22Rv1 (cell line): ENCODE measurements around the gene RREB1.

Experiments
- H3K27ac ChIP-seq: fragments of 450-650 bp; 2 replicates; pipeline ENCODE4 v1.5.1; 2017
- ZFX ChIP-seq: fragments of 450-650 bp; IDR thresholded peaks from 2 replicates; pipeline ENCODE4 v1.6.1; 2017; ENCODE audit warnings: antibody characterized with exemption, borderline replicate concordance
- TF ChIP-seq, protein P1 (sequence below): fragments of 450-650 bp; IDR thresholded peaks from 2 replicates; pipeline ENCODE4 v1.5.1; 2017; ENCODE audit warnings: mild to moderate bottlenecking

The RREB1 gene

DNA sequence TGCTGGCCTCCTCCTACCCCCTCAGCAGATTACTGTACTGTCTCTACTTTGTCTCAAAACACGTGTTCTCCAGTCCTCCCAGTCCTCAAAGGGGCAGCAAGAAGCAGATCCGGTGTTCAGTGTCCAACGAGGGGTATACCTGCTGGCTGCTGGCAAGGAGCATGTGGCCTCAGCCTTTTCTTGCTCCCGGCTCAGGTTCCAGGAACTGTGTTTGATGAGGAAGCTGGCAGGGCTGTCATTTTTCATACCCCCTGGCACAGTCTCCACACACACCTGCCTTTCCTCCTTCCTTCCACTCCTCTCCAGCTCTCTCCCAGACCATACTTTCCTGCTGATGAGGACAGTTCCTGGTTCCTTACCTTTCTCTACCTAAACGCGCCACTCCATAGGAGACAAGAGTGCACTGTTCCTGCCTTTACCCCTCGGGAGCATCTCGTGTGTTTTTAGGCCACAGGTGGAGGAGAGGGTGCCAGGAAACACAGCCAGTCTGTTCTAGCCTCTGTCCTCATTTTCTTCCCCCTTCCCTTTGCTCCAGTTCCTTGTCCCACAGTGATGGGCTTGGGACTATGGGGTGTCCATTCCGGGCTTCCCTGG lies 128.0 kb downstream of the RREB1 start:
- TF ChIP-seq, protein P1, sequence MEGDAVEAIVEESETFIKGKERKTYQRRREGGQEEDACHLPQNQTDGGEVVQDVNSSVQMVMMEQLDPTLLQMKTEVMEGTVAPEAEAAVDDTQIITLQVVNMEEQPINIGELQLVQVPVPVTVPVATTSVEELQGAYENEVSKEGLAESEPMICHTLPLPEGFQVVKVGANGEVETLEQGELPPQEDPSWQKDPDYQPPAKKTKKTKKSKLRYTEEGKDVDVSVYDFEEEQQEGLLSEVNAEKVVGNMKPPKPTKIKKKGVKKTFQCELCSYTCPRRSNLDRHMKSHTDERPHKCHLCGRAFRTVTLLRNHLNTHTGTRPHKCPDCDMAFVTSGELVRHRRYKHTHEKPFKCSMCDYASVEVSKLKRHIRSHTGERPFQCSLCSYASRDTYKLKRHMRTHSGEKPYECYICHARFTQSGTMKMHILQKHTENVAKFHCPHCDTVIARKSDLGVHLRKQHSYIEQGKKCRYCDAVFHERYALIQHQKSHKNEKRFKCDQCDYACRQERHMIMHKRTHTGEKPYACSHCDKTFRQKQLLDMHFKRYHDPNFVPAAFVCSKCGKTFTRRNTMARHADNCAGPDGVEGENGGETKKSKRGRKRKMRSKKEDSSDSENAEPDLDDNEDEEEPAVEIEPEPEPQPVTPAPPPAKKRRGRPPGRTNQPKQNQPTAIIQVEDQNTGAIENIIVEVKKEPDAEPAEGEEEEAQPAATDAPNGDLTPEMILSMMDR, result no peak
- H3K27ac ChIP-seq, result peak overlapping the region; percentile 98

DNA sequence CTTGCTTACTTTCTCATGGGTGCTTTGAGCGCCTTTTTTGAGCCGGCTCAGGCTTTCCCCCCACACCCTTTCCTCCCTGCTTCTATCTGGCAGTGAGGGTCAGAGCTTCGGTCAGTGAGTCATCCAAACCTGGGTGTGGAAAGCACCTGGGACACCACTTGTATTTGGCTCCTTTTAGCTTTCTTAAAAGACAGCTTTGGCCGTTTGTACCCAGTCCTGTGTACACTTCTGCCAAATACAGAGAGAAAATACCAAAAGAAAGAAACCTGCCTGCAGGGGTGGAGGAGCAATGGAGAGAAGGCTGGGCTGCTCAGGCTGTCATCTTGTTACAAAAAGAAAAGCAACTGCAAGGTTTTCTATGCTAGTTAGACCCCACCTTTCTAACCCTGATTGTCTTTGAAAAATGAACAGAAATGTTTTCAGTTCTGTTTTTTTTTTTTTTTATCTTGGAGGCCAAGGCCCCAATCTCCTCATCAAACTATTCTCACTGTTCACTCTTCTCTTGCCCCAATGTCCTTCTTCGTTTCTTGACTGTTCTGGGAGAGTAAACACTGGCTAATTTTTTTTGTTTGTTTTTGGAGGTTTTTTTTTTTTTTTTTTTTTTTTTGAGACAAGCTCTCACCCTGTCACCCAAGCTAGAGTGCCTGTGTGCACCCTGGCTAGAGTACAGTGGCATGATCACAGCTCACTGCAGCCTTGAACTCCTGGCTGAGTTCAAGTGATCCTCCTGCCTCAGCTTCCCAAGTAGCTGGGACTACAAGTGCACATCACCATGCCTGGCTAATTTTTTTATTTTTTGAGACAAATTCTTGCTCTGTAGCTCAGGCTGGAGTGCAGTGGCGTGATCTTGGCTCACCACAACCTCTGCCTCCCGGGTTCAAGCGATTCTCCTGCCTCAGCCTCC lies 128.8 kb downstream of the RREB1 start:
- TF ChIP-seq, protein P1, result no peak
- no peak for TF ChIP-seq ZFX
- peak overlapping the region; percentile 98 for H3K27ac ChIP-seq

DNA sequence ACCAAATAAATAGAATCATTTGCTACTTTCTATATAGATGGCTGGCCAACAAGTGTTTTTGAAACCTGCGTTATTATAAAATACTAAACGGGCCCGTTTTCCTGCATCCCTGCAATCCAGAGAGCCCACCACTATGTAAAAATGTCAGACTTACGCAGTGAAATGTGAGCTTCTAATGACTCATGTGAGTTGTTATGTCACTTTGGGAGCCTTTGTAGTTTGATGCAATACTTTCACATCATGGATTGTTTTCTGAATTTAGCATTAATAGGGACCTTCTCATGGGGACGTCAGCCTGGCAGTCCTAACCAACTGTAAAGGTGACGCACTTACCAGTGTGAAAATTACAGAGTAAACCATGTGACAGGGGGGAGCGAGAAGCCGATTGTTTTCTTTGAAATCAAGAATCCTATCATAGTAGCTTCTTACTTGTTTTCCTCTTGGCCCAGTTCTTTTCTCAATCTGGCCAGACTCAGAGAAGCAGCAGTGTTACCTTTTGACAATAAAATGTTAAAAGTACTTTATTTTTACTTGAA lies 130.0 kb downstream of the RREB1 start:
- TF ChIP-seq, protein P1, result no peak
- TF ChIP-seq ZFX, result no peak
- peak overlapping the region; percentile 98 for H3K27ac ChIP-seq

DNA sequence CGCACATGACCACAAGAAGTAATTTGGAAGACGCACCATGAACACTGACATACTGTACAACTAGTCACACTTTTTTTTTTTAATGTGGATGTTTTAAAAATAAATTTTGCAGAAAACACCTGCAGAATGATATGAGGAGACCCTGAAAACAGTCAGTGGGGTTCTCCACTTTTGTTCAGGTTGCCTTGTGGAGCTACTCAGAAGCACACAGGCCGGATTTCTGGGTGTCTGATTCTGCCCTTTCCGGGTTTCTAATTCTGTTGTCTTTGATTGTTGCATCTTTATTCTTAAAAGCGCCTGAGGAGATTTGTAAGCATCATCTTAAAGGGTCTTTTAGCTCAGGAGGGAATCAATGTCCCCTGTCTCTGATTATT lies 130.8 kb downstream of the RREB1 start:
- peak overlapping the region; percentile 98; the same call in 1 of the 2 replicates for H3K27ac ChIP-seq
- no peak for TF ChIP-seq ZFX
- TF ChIP-seq, protein P1, result no peak

DNA sequence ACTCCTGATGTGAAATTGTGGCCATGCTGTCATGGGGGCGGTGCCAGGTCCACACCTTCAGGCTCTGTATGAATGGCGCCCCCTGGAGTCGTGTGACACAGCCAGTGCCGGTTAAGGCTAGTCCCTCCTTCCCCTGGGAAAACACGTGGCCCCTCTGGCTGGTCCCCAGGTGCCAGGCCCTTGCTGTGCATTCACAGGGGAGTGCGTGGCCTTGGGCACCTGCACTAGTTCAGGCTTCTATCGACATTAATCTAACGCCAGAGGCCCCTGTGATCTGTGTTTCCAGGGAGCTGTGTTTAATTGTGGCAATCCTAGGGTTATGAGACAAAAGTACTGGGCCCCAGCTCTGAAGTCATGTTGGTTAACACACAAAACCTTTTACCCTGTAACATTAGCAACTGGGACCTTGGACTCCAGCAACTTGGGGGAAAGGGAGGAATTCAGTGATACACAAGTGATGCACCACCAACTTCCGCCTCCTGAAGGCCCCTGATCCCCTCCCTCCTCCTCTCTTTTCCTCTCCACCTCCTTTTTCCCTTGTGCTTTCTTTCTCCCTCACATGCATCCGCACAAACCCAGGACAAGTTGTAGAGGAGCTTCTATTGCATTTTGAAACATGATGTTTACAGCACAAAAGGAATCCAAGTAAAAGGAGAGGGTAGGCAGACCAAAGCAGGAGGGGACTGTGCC lies 131.3 kb downstream of the RREB1 start:
- no peak for TF ChIP-seq ZFX
- TF ChIP-seq, protein P1, result peak; percentile 92
- peak overlapping the region; percentile 98 for H3K27ac ChIP-seq

DNA sequence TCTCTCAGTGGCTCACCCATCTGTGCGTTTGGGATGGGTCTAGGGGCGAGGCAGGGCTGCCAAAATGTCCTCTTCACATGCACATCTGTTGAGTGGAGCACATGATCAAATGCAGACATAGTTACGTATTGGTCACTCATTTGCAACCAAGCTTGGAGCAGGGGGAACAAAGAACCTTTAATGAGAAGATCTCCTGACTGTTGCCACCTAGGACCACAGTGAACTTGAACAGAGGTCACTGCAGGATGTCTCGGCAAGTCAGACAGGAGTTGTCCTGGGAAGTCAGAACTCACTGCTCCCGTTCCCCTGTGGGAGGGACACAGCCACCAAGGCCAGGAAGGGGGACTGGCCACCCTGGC lies 131.8 kb downstream of the RREB1 start:
- no peak for TF ChIP-seq ZFX
- TF ChIP-seq, protein P1, result no peak
- H3K27ac ChIP-seq, result peak overlapping the region; percentile 98

DNA sequence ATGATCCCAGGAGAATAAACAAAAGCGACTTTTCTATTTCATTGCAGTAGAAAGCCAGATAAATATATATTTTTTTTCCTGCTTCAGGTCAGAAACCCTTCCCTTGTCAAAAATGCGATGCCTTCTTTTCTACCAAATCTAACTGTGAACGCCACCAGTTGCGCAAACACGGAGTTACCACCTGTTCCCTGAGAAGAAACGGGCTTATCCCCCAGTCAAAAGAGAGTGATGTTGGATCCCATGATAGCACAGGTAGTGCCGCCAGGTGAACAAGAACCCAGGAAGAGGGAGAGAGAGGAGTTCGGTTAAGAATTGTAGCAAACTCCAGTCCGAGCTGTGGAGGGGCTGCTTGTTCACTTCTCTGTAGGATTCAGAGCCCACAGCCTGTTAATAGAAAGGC lies 132.6 kb downstream of the RREB1 start:
- no peak for TF ChIP-seq ZFX
- TF ChIP-seq, protein P1, result no peak
- H3K27ac ChIP-seq, result no peak overlapping the region
